ENCODE data around the gene MRPL55. TPM values are rescaled to one million over a fixed set of nuclear protein-coding genes. Genes with fewer than 3 reads are reported as not detected.

The MRPL55 gene
- total RNA-seq, 1 experiment from 2014 or later, result 85.4 TPM

- intact Hi-C loops (cut with micrococcal nuclease), result no loop called here
- no peak for TF ChIP-seq CTCF (IDR thresholded peaks at IDR 0.05; ENCODE audit: unreplicated experiment)
- BruUV-seq (replicated peaks), result no TSS peak
- ChIA-PET CTCF (interaction anchor here (0.9 to 2.9 kb wide), 4 partner anchors 14 to 66 kb away, joined by 3 to 18 read pairs (median 3); no protein-coding TSS in a partner anchor), POLR2A (interaction anchor here (1.4 kb wide), 1 partner anchor 10 kb away, joined by 4 read pairs; no protein-coding TSS in a partner anchor)
- H3K9me3 Mint-ChIP-seq (ENCODE audit: unreplicated experiment), result no peaks in the 10 kb centered on the region
- peaks cover 32% of the 10 kb centered on the region for H3K27me3 Mint-ChIP-seq (ENCODE audit: insufficient read depth, unreplicated experiment)
- no peak overlapping the region for H3K27ac Mint-ChIP-seq (ENCODE audit: low read depth, unreplicated experiment)
- H3K4me1 Mint-ChIP-seq (ENCODE audit: insufficient read depth, unreplicated experiment), result no peaks in the 10 kb centered on the region
- H3K4me3 Mint-ChIP-seq (ENCODE audit: unreplicated experiment), result no peak overlapping the region
- no peak for DNase-seq (ENCODE audit: unreplicated experiment)
- no peaks in the 10 kb centered on the region for H3K36me3 Mint-ChIP-seq (ENCODE audit: insufficient read depth, unreplicated experiment)
Measured at GRCh38 chr1:228064741-228065542, 44.2 kb downstream of the MRPL55 start.

GRCh38 chr1:228064296-228064695 is 44.8 kb downstream of the MRPL55 start:
- intact Hi-C loops (cut with micrococcal nuclease), result no loop called here
- POLR2A ChIA-PET, result interaction anchor here (0.6 kb wide), 1 partner anchor 103 kb away, joined by 3 read pairs; no protein-coding TSS in a partner anchor
- CTCF ChIA-PET, result interaction anchor here (1.0 to 2.9 kb wide), 3 partner anchors 15 to 65 kb away, joined by 3 to 18 read pairs (median 3); no protein-coding TSS in a partner anchor
- BruUV-seq (replicated peaks), result no TSS peak
- Mint-ChIP-seq H3K4me1 (ENCODE audit: insufficient read depth, unreplicated experiment) (no peaks in the 10 kb centered on the region), H3K9me3 (ENCODE audit: unreplicated experiment) (no peaks in the 10 kb centered on the region), H3K27me3 (ENCODE audit: insufficient read depth, unreplicated experiment) (peaks cover 32% of the 10 kb centered on the region), H3K27ac (ENCODE audit: low read depth, unreplicated experiment) (no peak overlapping the region), H3K36me3 (ENCODE audit: insufficient read depth, unreplicated experiment) (no peaks in the 10 kb centered on the region), H3K4me3 (ENCODE audit: unreplicated experiment) (no peak overlapping the region)
- TF ChIP-seq CTCF (IDR thresholded peaks at IDR 0.05; ENCODE audit: unreplicated experiment), result no peak
- no peak for DNase-seq (ENCODE audit: unreplicated experiment)

GRCh38 chr1:228063251-228064191 is 45.6 kb downstream of the MRPL55 start:
- H3K4me3 Mint-ChIP-seq (ENCODE audit: unreplicated experiment), result no peak overlapping the region
- intact Hi-C loops (cut with micrococcal nuclease), result no loop called here
- DNase-seq (ENCODE audit: unreplicated experiment), result no peak
- no peaks in the 10 kb centered on the region for H3K4me1 Mint-ChIP-seq (ENCODE audit: insufficient read depth, unreplicated experiment)
- H3K27me3 Mint-ChIP-seq (ENCODE audit: insufficient read depth, unreplicated experiment), result peaks cover 28% of the 10 kb centered on the region
- H3K9me3 Mint-ChIP-seq (ENCODE audit: unreplicated experiment), result no peaks in the 10 kb centered on the region
- no peak for TF ChIP-seq CTCF (IDR thresholded peaks at IDR 0.05; ENCODE audit: unreplicated experiment)
- CTCF ChIA-PET, result interaction anchor here (1.2 kb wide), 1 partner anchor 64 kb away, joined by 3 read pairs; no protein-coding TSS in a partner anchor
- H3K36me3 Mint-ChIP-seq (ENCODE audit: insufficient read depth, unreplicated experiment), result no peaks in the 10 kb centered on the region
- no peak overlapping the region for H3K27ac Mint-ChIP-seq (ENCODE audit: low read depth, unreplicated experiment)
- no TSS peak for BruUV-seq (replicated peaks)
- POLR2A ChIA-PET, result interaction anchor here (0.6 to 1.5 kb wide), 2 partner anchors 19 to 102 kb away, joined by 3 to 4 read pairs; partner anchors contain the start of gene ARF1

All from MCF 10A (cell line).